SK-N-SH treated with all-trans-retinoic acid at 6 μM for 48 hours (cell line): ENCODE data around the gene MAP7D2.

Experiments
- ATAC-seq: fragments of 200-7000 bp; cut with Tn5 transposase; 3 replicates; pipeline ENCODE4 v1.9.1; 2020; ENCODE audit warnings: mild to moderate bottlenecking, moderate library complexity
- ARNTL ChIP-seq: fragments of 450-650 bp; formaldehyde crosslinking; IDR thresholded peaks from 2 replicates; pipeline ENCODE4 v1.5.0; 2020; ENCODE audit warnings: low read depth, mild to moderate bottlenecking, moderate library complexity, borderline replicate concordance
- BACH2 ChIP-seq: fragments of 250-450 bp; sonication (Bioruptor Pico); IDR thresholded peaks from 2 replicates; pipeline ENCODE4 v1.9.0; 2021; ENCODE audit warnings: mild to moderate bottlenecking, borderline replicate concordance
- CSDC2 ChIP-seq: fragments of 250-450 bp; sonication (Bioruptor Pico); IDR thresholded peaks from 2 replicates; pipeline ENCODE4 v1.5.0; 2020; ENCODE audit warnings: mild to moderate bottlenecking, moderate library complexity
- GLIS3 ChIP-seq: fragments of 250-450 bp; sonication (Bioruptor Pico); IDR thresholded peaks from 2 replicates; pipeline ENCODE4 v1.5.0; 2020; ENCODE audit warnings: mild to moderate bottlenecking, moderate library complexity
- ISL1 ChIP-seq: fragments of 250-450 bp; sonication (Bioruptor Pico); IDR thresholded peaks from 2 replicates; pipeline ENCODE4 v2.1.2; 2022; ENCODE audit warnings: mild to moderate bottlenecking, moderate library complexity
- OSR1 ChIP-seq: fragments of 250-450 bp; sonication (Bioruptor Pico); IDR thresholded peaks from 2 replicates; pipeline ENCODE4 v1.8.0; 2022; ENCODE audit warnings: moderate library complexity, mild to moderate bottlenecking, inconsistent platforms
- PPARA ChIP-seq: fragments of 250-450 bp; sonication (Bioruptor Pico); IDR thresholded peaks from 2 replicates; pipeline ENCODE4 v1.5.0; 2020; ENCODE audit warnings: mild to moderate bottlenecking, borderline replicate concordance
- RARB ChIP-seq: fragments of 250-450 bp; sonication (Bioruptor Pico); IDR thresholded peaks from 2 replicates; pipeline ENCODE4 v1.8.0; 2021; ENCODE audit warnings: mild to moderate bottlenecking, moderate library complexity
- SNAI2 ChIP-seq: fragments of 250-450 bp; sonication (Bioruptor Pico); IDR thresholded peaks from 2 replicates; pipeline ENCODE4 v1.5.0; 2020; ENCODE audit warnings: mild to moderate bottlenecking, moderate library complexity
- TCF4 ChIP-seq: fragments of 250-450 bp; sonication (Bioruptor Pico); IDR thresholded peaks from 2 replicates; pipeline ENCODE4 v1.8.0; 2021; ENCODE audit warnings: mild to moderate bottlenecking, moderate library complexity, borderline replicate concordance
- ZFP30 ChIP-seq: fragments of 450-650 bp; formaldehyde crosslinking; IDR thresholded peaks from 2 replicates; pipeline ENCODE4 v1.5.0; 2022; ENCODE audit warnings: mild to moderate bottlenecking, moderate library complexity
- ZNF565 ChIP-seq: fragments of 450-650 bp; formaldehyde crosslinking; conservative IDR thresholded peaks from 2 replicates; pipeline ENCODE4 v1.5.0; 2020; ENCODE audit warnings: low read depth, mild to moderate bottlenecking, moderate library complexity
- ZNF70 ChIP-seq: fragments of 450-650 bp; formaldehyde crosslinking; IDR thresholded peaks from 2 replicates; pipeline ENCODE4 v1.5.0; 2020; ENCODE audit warnings: mild to moderate bottlenecking, moderate library complexity
- ZNF8 ChIP-seq: fragments of 450-650 bp; formaldehyde crosslinking; IDR thresholded peaks from 2 replicates; pipeline ENCODE4 v1.5.0; 2020; ENCODE audit warnings: mild to moderate bottlenecking, moderate library complexity
- TF ChIP-seq, protein P1 (sequence below): fragments of 250-450 bp; sonication (Bioruptor Pico); IDR thresholded peaks from 2 replicates; pipeline ENCODE4 v1.8.0; 2021; ENCODE audit warnings: low read depth, mild to moderate bottlenecking, moderate library complexity, borderline replicate concordance
- TF ChIP-seq, protein P2 (sequence below): fragments of 250-450 bp; sonication (Bioruptor Pico); IDR thresholded peaks from 2 replicates; pipeline ENCODE4 v1.8.0; 2020; ENCODE audit warnings: mild to moderate bottlenecking, moderate library complexity, borderline replicate concordance
- TF ChIP-seq, protein P3 (sequence below): fragments of 250-450 bp; sonication (Bioruptor Pico); IDR thresholded peaks from 2 replicates; pipeline ENCODE4 v1.5.1; 2020; ENCODE audit warnings: low read depth, mild to moderate bottlenecking, moderate library complexity
- TF ChIP-seq, protein P4 (sequence below): fragments of 250-450 bp; sonication (Bioruptor Pico); IDR thresholded peaks from 2 replicates; pipeline ENCODE4 v1.5.0; 2020; ENCODE audit warnings: mild to moderate bottlenecking, moderate library complexity

The MAP7D2 gene

DNA sequence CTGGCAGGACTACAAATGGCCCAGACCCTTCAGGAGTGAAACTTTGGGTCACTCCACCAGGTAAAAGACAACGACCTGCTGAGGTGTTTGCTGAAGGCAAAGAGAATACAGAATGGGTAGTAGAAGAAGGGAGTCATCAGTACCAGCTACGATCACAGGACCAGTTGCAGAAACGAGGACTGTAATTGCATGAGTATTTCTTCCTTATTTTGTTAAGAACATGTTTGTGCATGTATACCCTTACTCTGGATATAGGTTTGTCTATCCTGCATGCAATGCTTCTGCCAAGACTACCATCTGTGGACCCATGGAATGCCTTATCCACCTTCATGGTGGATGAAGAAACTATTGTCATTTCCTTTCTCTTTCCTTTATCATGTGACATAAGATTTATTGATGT, 77.7 kb downstream of the MAP7D2 start:
- TF ChIP-seq ZNF8 (CRISPR knock-in tag): no peak
- TF ChIP-seq, protein P1, sequence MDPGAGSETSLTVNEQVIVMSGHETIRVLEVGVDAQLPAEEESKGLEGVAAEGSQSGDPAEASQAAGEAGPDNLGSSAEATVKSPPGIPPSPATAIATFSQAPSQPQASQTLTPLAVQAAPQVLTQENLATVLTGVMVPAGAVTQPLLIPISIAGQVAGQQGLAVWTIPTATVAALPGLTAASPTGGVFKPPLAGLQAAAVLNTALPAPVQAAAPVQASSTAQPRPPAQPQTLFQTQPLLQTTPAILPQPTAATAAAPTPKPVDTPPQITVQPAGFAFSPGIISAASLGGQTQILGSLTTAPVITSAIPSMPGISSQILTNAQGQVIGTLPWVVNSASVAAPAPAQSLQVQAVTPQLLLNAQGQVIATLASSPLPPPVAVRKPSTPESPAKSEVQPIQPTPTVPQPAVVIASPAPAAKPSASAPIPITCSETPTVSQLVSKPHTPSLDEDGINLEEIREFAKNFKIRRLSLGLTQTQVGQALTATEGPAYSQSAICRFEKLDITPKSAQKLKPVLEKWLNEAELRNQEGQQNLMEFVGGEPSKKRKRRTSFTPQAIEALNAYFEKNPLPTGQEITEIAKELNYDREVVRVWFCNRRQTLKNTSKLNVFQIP (CRISPR knock-in tag): no peak
- TF ChIP-seq, protein P2, sequence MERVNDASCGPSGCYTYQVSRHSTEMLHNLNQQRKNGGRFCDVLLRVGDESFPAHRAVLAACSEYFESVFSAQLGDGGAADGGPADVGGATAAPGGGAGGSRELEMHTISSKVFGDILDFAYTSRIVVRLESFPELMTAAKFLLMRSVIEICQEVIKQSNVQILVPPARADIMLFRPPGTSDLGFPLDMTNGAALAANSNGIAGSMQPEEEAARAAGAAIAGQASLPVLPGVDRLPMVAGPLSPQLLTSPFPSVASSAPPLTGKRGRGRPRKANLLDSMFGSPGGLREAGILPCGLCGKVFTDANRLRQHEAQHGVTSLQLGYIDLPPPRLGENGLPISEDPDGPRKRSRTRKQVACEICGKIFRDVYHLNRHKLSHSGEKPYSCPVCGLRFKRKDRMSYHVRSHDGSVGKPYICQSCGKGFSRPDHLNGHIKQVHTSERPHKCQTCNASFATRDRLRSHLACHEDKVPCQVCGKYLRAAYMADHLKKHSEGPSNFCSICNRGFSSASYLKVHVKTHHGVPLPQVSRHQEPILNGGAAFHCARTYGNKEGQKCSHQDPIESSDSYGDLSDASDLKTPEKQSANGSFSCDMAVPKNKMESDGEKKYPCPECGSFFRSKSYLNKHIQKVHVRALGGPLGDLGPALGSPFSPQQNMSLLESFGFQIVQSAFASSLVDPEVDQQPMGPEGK: no peak
- TF ChIP-seq ZNF70: no peak
- TF ChIP-seq CSDC2 (CRISPR knock-in tag): no peak
- TF ChIP-seq ISL1: no peak
- TF ChIP-seq, protein P3, sequence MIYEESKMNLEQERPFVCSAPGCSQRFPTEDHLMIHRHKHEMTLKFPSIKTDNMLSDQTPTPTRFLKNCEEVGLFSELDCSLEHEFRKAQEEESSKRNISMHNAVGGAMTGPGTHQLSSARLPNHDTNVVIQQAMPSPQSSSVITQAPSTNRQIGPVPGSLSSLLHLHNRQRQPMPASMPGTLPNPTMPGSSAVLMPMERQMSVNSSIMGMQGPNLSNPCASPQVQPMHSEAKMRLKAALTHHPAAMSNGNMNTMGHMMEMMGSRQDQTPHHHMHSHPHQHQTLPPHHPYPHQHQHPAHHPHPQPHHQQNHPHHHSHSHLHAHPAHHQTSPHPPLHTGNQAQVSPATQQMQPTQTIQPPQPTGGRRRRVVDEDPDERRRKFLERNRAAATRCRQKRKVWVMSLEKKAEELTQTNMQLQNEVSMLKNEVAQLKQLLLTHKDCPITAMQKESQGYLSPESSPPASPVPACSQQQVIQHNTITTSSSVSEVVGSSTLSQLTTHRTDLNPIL (CRISPR knock-in tag): no peak
- TF ChIP-seq ARNTL (CRISPR knock-in tag): no peak
- no peak for ATAC-seq

DNA sequence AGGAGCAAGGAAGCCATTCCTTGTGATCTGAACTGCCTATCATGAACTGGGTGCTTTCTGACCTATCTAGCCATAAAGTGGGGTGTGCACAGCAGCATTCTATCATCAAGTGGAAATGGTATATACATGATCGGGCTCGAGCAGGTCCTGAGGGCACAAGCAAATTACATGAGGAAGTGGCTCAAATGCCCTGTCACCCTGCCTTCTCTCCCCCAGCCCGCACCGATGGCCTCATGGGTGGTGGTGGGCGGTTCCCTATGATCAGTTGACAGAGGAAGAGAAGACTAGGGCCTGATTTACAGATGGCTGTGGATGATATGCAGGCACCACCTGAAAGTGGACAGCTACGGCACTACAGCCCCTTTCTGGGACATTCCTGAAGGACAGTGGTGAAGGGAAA, 79.5 kb downstream of the MAP7D2 start:
- TF ChIP-seq RARB (CRISPR knock-in tag) (no peak), CSDC2 (CRISPR knock-in tag) (no peak), BACH2 (CRISPR knock-in tag) (no peak), TCF4 (CRISPR knock-in tag) (no peak), ZNF565 (CRISPR knock-in tag) (no peak), SNAI2 (CRISPR knock-in tag) (no peak), ISL1 (no peak), PPARA (CRISPR knock-in tag) (no peak), ZFP30 (CRISPR knock-in tag) (no peak), OSR1 (CRISPR knock-in tag) (no peak), GLIS3 (no peak), ZNF8 (CRISPR knock-in tag) (no peak), ZNF70 (no peak)
- TF ChIP-seq, protein P4, sequence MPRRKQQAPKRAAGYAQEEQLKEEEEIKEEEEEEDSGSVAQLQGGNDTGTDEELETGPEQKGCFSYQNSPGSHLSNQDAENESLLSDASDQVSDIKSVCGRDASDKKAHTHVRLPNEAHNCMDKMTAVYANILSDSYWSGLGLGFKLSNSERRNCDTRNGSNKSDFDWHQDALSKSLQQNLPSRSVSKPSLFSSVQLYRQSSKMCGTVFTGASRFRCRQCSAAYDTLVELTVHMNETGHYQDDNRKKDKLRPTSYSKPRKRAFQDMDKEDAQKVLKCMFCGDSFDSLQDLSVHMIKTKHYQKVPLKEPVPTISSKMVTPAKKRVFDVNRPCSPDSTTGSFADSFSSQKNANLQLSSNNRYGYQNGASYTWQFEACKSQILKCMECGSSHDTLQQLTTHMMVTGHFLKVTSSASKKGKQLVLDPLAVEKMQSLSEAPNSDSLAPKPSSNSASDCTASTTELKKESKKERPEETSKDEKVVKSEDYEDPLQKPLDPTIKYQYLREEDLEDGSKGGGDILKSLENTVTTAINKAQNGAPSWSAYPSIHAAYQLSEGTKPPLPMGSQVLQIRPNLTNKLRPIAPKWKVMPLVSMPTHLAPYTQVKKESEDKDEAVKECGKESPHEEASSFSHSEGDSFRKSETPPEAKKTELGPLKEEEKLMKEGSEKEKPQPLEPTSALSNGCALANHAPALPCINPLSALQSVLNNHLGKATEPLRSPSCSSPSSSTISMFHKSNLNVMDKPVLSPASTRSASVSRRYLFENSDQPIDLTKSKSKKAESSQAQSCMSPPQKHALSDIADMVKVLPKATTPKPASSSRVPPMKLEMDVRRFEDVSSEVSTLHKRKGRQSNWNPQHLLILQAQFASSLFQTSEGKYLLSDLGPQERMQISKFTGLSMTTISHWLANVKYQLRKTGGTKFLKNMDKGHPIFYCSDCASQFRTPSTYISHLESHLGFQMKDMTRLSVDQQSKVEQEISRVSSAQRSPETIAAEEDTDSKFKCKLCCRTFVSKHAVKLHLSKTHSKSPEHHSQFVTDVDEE (CRISPR knock-in tag): no peak
- TF ChIP-seq, protein P3 (CRISPR knock-in tag): no peak
- TF ChIP-seq, protein P2: no peak
- TF ChIP-seq, protein P1 (CRISPR knock-in tag): no peak
- no peak for ATAC-seq
